Liver (tissue), 10 donors: ENCODE measurements around the gene PIK3CA. TPM values are rescaled to one million over a fixed set of nuclear protein-coding genes. Genes with fewer than 3 reads are reported as not detected.

Experiments used
- DNase-seq: peaks from one replicate; pipeline ENCODE4 v3.0.0-alpha.2; 2017; ENCODE audit warnings: low spot score
- H3K27ac ChIP-seq, 2 donors: one replicate each; pipeline ENCODE4 v1.7.0; 2013; ENCODE audit warnings: inconsistent platforms in 2 of 2, low read length in 2 of 2, control low read depth in 1 of 2, low read depth in 1 of 2, mild to moderate bottlenecking in 1 of 2
- H3K27me3 ChIP-seq, 4 donors: one replicate each; pipeline versions ENCODE4 v1.6.1 to v1.7.0; 2013; ENCODE audit warnings: low read length in 3 of 4, inconsistent platforms in 1 of 4, mild to moderate bottlenecking in 1 of 4, moderate library complexity in 1 of 4; ENCODE audit not compliant: control insufficient read depth in 4 of 4, insufficient read depth in 4 of 4
- H3K36me3 ChIP-seq, 4 donors: one replicate each; pipeline versions ENCODE4 v1.6.1 to v1.7.0; 2013; ENCODE audit warnings: low read length in 3 of 4, mild to moderate bottlenecking in 3 of 4, low read depth in 1 of 4, moderate library complexity in 1 of 4; ENCODE audit not compliant: control insufficient read depth in 4 of 4, insufficient read depth in 3 of 4
- H3K4me1 ChIP-seq, 4 donors: one replicate each; pipeline versions ENCODE4 v1.6.1 to v1.7.0; 2013; ENCODE audit warnings: low read length in 3 of 4, mild to moderate bottlenecking in 3 of 4, moderate library complexity in 1 of 4; ENCODE audit not compliant: control insufficient read depth in 4 of 4, insufficient read depth in 4 of 4
- H3K4me3 ChIP-seq, 3 donors: one replicate each; pipeline versions ENCODE4 v1.6.1 to v1.7.0; 2013; ENCODE audit warnings: low read length in 3 of 3, control low read depth in 1 of 3, low read depth in 1 of 3, mild to moderate bottlenecking in 1 of 3
- H3K9ac ChIP-seq, 2 donors: one replicate each; pipeline ENCODE4 v1.7.0; 2013; ENCODE audit warnings: low read length in 2 of 2, mild to moderate bottlenecking in 2 of 2, moderate library complexity in 2 of 2, control low read depth in 1 of 2, low read depth in 1 of 2
- H3K9me3 ChIP-seq, 4 donors: one replicate each; pipeline versions ENCODE4 v1.6.1 to v1.7.0; 2013; ENCODE audit warnings: low read length in 3 of 4; ENCODE audit not compliant: control insufficient read depth in 4 of 4
- CTCF ChIP-seq: fragments of 150-350 bp; IDR thresholded peaks from 2 replicates; pipeline ENCODE4 v1.5.1; 2017; ENCODE audit warnings: improper control_type of control experiment, low read depth, low read length; ENCODE audit not compliant: missing input control
- NR2F2 ChIP-seq: IDR thresholded peaks from 2 replicates; pipeline ENCODE4 v1.6.1; 2016; ENCODE audit warnings: antibody characterized with exemption
- SP1 ChIP-seq: IDR thresholded peaks from 2 replicates; pipeline ENCODE4 v1.6.1; 2018; ENCODE audit warnings: antibody characterized with exemption, mild to moderate bottlenecking
- WGBS: extraction: QIAGEN DNeasy Blood & Tissue Kit; methylation state at CpG from one replicate; pipeline ENCODE4 v1.1.7; 2013; 5-methylcytosine and 5-hydroxymethylcytosine counted together
- polyA plus RNA-seq, 2 donors: library from polyadenylated mRNA; stranded (reverse) in 1 of 2; unstranded in 1 of 2; fragments of 200-250 nt in 1 of 2; fragments of >200 nt in 1 of 2; fragmentation: Nextera tagmentation in 1 of 2; extraction: Ambion mirVana in 1 of 2; gene quantifications; one replicate each; pipeline versions ENCODE4 v1.2.1 to v1.2.3, GENCODE V29; 2013 to 2015
- small RNA-seq: library from RNA; depleted of rRNA; stranded (forward); fragments of <200 nt; gene quantifications from one replicate; pipeline ENCODE3, GENCODE V24; 2014
- total RNA-seq, 2 donors: library from RNA; depleted of rRNA; stranded (reverse); fragments of >200 nt; gene quantifications; one replicate each; pipeline ENCODE4 v1.2.3, GENCODE V29; 2014
- donor health status: healthy.
- donor health status: healthy.
- donor health status: healthy.
- donor health status: healthy.
- donor health status: healthy.

Gene PIK3CA
- total and polyA plus RNA-seq, 4 donors = 3.6 to 14.6 (median 7.2) TPM

- no peaks in the 10 kb centered on the region for H3K9me3 ChIP-seq
- no peak overlapping the region for H3K9ac ChIP-seq
- H3K4me3 ChIP-seq = no peak overlapping the region
- H3K4me1 ChIP-seq = no peaks in the 10 kb centered on the region
- no peak for TF ChIP-seq CTCF
- TF ChIP-seq SP1 = no peak
- TF ChIP-seq NR2F2 = no peak
- DNase-seq = no peak
- WGBS = 63% methylated on average over 3 of the region's 3 CpGs
- no peaks in the 10 kb centered on the region for H3K36me3 ChIP-seq
- H3K27me3 ChIP-seq = no peaks in the 10 kb centered on the region
- no peak overlapping the region for H3K27ac ChIP-seq
Measured at GRCh38 chr3:179289295-179289694, 141.1 kb downstream of the PIK3CA start.

Small RNA genes within 50 kb of the gene (small RNA-seq; reads per million reads assigned to genes)
- not detected for gene RF00402

Other genes starting within 250 kb of the PIK3CA start
- gene ZMAT3, start 76.5 kb upstream of the PIK3CA start, total RNA-seq = 1 to 10 TPM; 2.8 to 5.4 TPM
- 1 to 10 TPM; 1.9 to 2.8 TPM for gene ZMAT3, start 76.5 kb upstream of the PIK3CA start, polyA plus RNA-seq
- gene KCNMB3, start 102.8 kb downstream of the PIK3CA start, total RNA-seq = 1 to 10 TPM; 1.6 to 2.8 TPM
- gene KCNMB3, start 102.8 kb downstream of the PIK3CA start, polyA plus RNA-seq = 1 to 10 TPM in 1 of 2 donors, under 1 TPM in 1; 0.44 to 3.1 TPM
- gene ZNF639, start 174.7 kb downstream of the PIK3CA start, total RNA-seq = 10 to 100 TPM; 21.1 to 23.4 TPM
- gene ZNF639, start 174.7 kb downstream of the PIK3CA start, polyA plus RNA-seq = 10 to 100 TPM in 1 of 2 donors, 1 to 10 TPM in 1; 8.7 to 11.6 TPM
- 10 to 100 TPM; 17.1 to 31.9 TPM for gene MFN1, start 199.4 kb downstream of the PIK3CA start, total RNA-seq
- gene MFN1, start 199.4 kb downstream of the PIK3CA start, polyA plus RNA-seq = 1 to 10 TPM; 6.4 to 8.4 TPM